GM19023 (cell line): Measurements from ENCODE around the gene DPP4.

Experiments used
- ATAC-seq: cut with Tn5 transposase; IDR thresholded peaks from one replicate; pipeline ENCODE4 v1.9.1; 2021; ENCODE audit warnings: mild to moderate bottlenecking, moderate library complexity; ENCODE audit not compliant: unreplicated experiment

Gene DPP4

DNA sequence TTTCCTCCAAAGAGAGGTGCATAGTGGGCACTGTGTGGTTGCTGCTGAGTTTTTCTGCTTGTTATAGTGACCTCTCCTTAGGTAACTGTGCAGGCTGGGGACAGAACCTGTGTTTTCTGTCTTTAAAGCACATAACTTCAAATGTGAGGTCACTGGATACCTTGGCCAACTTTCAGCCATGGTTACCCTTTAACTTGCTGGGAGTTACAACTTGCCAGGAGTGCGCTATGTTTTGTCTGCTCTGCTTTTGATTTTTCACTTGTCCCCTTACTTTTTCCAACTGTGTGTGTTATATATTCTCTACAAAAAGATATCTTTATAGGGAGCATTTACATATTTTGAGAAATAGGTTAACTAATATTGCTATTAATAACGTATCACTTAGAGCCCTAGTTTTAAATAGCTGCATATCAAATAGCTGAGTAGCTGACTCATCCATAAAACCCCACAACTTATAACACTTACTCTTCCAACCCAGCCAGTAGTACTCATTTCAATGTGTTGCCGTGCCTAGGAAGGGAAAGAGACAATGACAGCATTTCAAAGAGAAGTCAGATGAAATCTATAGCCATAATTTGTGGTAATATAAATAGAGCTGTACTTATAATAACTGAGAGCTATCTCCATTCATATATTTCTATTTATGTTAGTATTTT lies 51.6 kb downstream of the DPP4 start:
- ATAC-seq, result no peak

DNA sequence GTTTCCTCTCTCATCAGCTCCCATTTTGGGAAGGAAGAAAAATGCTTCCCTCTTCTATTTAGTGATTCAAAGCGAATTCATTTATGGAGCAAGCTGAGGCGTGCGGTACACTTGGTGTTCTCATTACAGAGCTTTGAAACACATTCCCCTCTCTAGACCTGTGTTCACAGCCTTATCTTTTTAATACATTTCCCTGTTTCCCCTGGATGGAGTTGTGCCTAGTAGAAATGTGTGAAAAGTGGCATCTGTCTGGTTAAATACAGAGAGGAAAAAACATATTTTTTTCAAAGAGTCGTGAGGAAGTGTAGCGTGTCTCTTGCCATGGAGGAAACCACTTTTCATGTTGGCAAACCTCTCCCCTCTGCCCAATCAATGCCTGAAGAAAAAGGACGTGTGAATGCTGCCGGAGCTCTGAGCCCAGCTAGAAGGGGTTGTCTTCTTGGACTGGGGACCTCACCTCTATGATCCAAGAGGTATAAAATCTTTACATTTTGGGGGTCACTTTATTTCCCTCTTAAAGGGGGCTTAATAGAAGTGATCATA lies 52.4 kb downstream of the DPP4 start:
- no peak for ATAC-seq

DNA sequence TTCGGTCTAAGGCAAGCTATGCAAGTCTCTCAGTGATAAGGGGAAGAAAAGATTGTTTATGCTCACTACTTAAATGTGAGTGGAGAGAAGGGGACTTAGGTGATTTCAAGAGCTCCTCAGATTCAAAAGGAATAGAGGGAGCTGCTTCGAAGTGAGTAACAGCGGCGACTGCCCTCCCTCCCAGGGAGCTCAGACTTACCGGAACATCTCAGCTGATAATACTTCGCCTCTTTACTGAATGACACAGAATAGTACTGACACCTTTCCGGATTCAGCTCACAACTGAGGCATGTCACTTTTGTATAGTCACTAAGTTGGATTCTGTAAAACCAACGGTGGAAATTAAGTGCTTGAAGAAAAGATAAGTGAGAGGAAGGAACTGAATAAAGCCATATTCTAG lies 55.5 kb downstream of the DPP4 start:
- ATAC-seq, result no peak

DNA sequence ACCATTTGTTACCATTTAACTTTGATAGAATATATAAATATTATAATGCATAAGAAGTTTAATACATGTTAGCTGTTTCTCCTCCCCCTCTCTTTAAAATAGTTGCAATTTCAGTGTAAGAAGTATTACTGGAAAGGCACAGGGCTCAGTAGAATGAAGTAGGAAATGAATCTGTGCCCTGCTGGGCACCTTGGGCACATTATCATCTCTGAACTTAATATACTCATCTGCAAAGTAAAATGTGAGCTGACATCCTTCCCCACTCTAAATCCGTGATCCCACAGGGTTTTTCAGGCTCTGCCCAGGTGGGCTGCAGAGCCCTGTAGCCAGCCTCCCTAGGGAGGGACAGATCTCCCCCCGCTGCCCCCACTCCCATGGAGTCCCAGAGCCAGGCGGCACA lies 56.8 kb downstream of the DPP4 start:
- no peak for ATAC-seq

DNA sequence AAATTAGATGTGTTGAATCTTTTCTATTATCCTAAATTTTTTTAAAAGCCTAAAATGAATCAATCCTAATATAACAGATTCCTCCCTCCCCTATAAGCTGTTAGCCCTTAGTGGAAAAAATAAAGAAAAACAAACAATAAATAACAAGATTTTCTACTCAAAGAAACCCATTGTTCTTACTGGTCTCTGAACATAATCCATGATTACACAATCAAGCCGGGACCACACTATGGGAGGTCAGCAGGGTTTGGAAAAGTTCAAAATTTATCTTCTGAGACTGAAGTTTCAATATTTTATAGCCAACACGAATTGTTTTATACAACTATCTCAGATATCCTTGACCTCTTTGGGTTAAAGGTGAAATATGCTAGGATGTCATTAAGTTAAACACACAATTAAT lies 57.9 kb downstream of the DPP4 start:
- no peak for ATAC-seq

DNA sequence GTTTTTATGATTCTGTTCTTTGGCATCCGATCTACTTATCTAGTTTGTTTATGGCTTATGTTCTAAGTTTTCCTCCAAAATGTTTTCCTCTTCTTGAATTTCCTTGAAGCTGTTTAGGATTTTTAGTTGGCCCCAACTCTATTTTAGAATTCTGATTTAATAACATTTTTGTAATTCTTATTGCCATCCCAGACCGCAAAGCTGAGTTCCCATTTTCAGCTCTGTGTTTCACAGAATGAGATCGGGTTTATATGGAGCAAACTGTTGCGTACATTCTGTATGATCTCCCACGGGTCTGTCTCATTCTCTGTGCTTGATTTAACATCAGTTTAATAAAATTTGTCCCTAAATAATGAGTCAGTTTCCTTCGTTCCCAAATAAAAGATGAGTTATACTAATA lies 59.3 kb downstream of the DPP4 start:
- ATAC-seq, result no peak

DNA sequence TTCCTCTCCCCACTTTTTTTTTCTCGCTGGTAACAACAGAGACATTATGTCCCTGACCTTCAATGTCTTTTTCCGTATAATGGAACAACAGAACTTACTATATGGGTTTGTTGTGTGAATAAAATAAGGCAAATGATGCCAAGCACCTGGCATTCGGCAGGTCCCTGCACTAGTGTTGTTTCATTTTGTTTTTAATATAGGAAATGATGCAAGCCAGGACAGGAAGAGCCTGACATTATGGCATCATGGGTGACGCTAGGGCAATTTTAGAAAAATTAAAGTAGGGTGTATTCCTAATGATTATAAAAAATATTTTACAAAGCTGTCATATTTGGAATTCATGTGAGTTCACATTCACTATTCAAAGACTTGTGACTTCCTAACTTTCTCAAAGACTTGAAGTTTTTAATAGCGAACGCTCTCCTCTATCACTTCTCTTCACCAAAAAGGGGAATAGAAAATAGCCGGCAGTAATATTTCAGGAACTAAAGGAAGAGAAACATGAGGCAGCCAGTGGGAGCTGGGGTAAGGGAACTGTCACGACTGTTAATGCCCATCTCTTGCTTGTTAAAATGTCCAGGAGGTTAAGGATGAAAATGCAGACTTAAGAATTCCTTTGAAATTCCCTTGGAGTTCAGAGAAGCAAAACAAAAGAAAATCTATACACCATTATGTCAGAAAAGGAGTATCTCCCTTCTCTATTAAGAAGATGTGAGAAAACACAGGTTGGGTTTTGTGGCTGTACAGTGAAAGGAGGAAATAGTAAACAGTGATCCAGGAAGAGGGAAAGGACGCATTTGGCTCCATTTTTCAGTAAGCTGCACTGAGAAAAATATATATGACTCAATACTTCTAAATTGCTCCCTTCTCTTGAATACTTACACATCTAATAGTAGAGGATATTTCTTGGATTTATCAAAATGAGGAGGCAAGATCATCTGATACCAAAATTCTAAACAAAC lies 60.2 kb downstream of the DPP4 start:
- no peak for ATAC-seq

DNA sequence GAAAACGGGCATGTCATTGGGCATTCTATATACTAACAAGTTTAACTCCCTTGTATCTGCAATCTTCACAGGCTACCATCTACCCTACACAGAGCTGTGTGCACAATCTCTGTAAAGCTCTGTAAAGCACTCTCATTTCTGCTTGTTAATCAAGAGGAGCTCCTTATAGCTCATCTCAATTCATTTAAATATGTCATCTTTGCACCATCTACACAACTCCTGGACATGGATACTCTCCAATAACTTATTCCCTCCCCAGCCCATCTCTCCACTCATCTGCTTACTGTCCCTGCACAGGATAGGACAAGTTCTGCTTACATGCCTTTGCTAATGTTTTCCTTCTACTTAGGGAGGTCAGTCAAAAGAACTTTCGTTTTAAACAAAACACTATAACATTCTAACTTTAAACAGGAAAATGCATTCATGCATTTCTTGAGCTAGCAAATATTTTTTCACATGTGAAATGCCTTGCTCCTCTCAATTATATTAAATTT lies 61.4 kb downstream of the DPP4 start:
- ATAC-seq, result no peak

DNA sequence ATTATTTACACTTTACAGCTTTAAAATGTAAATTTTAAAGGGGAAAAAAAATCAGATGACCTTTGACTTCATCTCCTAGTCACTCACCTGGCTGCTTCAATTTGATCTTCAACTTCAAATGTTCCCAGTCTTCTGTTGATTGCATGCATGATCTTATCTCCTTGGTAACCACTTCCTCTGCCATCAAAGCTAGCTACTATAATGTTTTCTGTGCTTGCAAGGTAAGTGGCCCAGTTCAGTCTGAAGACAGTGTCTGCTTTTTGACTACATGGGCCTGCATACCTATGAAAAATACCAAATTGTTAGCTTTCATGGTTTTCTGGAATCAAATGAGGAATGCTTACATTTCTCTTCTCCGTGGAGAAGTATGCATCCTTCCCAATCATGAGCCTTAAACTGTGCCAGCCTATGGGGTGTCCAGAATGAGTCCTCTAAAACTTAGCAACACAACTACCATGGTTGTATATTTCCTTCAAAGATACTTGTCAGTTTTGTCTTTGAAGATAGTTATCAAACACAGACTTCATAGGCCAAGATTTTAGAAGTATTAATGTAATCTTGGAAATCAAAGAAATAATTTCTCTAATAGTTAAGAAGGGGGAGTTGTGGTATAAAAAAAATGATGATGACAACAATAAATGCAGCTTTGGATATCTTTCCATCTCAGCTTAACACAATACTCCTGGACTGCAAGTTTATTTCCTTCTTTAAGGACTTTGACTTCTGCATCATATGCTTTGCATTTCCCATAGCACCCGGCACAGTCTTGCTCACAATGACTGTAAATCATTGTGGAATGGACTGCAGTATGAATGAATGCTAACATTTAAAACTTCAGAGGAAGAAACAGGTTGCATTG lies 62.1 kb downstream of the DPP4 start:
- no peak for ATAC-seq

DNA sequence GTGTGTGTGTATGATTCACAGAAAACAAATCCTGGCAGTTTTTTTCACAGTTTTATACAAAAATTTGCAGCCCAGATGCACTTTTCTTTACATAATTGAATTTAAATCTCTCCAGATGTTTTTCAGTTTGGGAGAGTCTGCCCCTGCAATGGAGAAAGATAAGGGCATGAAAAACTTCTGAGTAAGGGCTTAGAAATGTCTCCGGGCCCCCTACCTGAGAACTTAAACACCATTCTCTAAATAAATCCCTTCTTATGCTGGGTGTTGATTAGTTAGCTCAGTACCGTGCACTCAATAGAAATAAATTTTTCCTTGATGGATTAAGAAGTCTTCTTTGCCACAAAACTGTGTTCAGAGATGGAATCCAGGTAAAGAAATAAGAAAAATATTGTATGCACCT lies 64.5 kb downstream of the DPP4 start:
- no peak for ATAC-seq

DNA sequence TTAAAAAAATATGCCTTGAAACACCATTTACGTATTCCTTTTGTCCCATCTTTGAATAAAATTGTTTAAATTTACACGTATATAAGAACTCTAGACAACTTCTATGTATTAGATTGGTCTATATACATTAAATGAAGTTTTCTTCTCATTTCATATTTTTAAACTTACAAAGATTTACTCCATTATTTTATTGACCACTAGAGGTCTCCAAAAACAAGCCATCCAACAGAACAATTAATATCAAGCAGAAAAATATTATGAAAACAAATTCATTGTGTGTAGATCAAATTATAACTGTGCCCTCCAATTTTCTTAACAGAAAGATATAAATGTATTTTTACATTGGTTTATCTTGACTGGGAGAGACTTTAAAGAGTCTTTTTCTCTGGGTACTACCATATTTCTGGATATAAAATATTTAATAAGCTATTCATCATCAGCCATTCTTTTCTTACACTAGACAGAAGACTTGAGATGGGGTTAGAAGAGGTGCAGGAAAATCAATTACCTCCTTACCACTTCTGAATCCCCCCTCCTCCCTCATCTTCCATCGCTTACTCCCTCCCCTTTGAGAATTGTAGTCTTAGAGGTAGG lies 66.5 kb downstream of the DPP4 start:
- no peak for ATAC-seq

DNA sequence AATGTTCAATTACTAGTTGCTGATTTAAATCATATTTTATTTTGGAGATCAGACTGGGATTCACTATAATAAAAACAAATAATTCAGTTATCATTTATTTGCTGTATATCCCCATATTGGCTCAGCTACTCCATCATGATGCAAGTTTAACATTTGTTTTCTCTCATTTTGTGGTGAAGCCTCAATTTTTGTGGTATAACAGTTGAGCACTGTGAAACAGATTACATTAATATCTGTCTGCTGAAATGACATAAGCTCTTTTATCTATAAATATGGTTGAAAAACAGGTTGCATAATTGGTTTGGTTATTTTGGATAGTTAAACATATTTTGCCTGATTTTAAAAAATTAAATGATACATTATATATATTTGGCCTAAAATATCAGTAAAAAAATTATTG lies 67.7 kb downstream of the DPP4 start:
- no peak for ATAC-seq

DNA sequence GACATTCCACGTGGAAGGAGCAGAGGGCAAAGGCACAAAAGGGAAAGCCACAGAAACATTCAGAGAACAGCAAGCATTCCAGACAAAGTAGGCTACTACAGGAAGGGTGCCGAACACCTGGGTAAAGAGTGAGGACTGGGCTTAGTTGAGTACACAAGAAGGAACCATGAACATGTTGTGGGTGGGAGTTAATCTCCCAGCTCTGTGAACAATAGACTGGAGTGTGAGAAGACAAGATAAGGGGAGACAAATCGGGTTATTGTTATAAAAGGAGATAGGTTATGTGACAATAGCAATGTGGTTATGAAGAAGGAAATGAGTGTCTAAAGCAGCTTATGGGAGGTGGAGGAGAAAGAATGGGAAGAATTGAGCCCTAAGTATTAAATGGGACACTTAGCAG lies 70.0 kb downstream of the DPP4 start:
- ATAC-seq, result no peak

DNA sequence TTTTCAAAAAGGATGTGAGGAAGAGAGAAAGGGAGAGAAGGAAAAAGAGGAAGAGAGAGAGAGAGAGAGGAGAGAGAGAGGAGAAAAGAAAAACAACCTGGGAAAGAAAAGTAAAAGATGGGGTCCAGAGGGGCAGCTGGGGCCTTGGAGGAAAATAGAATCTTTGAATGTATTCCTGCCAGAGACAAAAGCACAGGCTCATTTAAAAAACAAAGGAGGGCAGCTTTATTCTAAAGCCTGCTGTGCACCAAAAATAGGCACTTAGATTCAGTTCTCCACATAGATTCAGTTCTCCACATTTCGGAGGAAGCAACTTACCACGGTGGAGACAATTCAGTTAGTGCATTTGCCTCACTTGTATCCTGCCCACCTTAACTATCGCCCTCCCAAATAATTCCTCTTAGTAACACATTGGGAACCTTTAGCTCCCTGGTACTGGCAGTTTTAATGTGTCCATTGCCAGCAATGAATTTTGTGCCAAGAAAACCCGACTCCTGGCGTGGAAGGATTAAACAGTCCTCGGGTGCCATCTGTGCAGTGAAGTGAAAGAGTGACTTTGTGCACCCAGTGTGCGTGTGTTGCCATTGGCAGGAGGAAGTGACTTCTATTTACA lies 71.3 kb downstream of the DPP4 start:
- no peak for ATAC-seq

DNA sequence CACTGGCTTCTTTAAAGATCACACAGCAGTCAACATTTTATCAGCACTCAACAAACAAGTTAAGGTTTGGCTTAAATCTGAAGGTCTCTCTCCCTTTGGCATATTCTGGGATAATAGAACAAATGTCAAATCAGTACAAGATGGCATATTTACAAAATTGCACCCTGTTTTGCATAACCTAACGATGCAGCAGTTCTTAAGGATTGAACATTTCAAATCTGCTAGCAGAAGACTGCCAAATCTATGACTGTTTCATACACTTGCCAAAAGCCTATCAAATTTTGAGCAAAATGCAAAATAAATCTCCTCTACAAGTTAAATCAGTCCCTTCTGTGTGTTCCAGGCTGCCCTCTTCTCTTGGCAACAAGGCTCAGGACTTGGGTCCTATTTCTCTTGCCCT lies 73.6 kb downstream of the DPP4 start:
- no peak for ATAC-seq

DNA sequence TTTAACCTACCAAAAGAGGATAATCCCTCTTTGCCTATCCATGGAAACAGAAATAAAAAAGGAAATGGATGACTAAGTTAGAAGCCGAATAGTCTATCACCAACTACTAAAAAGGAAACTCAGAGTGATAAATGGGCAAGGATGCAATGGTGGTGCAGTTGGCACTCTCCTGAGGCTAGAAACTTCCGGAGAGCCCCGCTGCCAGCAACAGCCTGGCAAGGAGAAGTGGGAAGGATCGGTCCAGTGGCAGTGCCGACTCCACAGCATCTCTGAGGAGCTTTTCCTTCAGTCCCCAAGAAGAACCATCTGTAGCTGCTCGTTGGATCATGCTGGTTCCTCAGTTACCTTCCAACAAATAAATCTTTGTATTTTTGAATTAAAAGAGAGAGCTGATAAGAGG lies 74.7 kb downstream of the DPP4 start:
- ATAC-seq, result no peak

DNA sequence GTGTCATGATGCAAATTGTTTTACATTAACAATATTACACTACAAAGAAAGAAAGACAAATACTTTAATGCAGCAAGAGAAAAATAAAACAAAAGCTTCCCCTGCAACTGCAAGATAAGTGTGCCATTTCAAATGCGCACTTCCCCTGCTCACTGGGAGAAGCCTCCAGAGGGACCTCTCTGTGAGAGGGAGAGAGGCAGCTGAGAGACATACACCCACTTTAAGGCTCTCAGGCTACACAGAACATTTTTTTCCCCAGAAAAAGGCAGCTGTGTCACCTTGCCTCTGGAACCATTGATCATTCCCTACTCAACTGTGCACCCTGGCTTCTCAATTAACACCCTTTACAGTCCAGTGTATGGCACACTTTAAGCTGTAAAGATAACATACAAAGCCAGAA lies 75.2 kb downstream of the DPP4 start:
- no peak for ATAC-seq

DNA sequence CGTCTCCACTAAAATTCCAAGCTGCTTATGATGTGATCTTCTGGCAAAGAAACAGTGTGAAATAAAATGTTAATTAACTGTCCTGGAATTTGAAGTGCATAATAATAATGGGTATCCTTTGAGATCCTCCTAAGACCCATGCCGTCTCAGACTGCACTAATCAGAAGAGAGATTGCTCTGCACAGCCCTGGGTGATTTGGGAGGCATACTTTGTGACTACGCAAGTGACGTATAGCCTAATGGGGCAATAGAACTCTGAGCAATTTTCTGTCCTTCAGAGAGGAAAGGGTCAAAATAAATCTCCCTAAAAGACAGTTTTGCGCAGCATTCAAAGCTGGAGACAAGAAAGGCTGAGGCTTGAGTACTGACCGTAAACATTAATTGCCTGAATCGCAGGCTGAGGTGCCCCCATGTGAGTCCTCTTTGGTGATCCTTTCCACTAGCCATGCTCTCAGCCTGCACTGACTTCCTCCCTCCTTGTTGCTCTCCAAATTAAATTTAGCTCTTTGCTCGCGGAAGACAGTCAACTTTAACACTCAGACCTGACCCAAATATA lies 76.0 kb downstream of the DPP4 start:
- no peak for ATAC-seq

DNA sequence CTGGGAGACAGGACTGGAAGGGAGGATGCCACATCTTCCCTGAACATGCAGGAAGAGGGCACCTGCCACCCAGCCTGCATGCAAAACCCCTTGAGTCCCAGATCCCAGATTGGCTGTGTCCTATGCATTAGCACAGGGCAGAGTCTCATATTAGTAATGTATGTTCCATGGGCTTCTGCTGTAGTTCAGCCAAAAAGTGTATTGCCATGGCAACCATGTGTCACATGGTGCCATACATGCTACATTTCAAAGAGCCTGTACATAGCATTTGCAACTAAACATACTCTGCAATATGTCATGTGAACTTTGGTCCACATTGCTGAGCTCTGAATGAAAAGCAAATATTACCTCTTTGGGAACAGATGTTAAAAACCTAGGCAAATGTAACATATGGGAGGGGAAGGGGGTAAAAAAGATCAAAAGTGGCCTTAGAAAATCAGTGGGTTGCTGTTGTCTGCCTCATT lies 78.4 kb downstream of the DPP4 start:
- no peak for ATAC-seq
